ENCODE measurements around the gene TSC2. TPM values are rescaled to one million over a fixed set of nuclear protein-coding genes. Genes with fewer than 3 reads are reported as not detected.

The TSC2 gene
- total and polyA plus RNA-seq, 2 of the 13 experiments (the other 11 are each of a cell fraction or from before 2014, with no cell fraction given) = 19.6 to 40.4 TPM

GRCh38 chr16:2082983-2083364, 35.2 kb downstream of the TSC2 start:
- DNase-seq (ENCODE audit: low spot score) (no peak), ATAC-seq (no peak), FAIRE-seq (no peak)
- Histone ChIP-seq H3K9ac (ENCODE audit: insufficient read depth, low read depth, low read length) (no peak overlapping the region), H3K4me2 (ENCODE audit: low read depth, low read length) (no peak overlapping the region), H4K20me1 (ENCODE audit: insufficient read depth, low read length) (no peaks in the 10 kb centered on the region), H3K27ac (ENCODE audit: extremely low read length, insufficient read depth, low read length) (no peak overlapping the region), H3K9me3 (ENCODE audit: low read length) (no peaks in the 10 kb centered on the region), H3K27me3 (ENCODE audit: control insufficient read depth in 1 of 2, insufficient read depth in 2 of 2, low read length in 2 of 2) (no peaks in the 10 kb centered on the region), H3K36me3 (replicated peaks in 1 of 2; ENCODE audit: control insufficient read depth in 1 of 2, insufficient read depth in 2 of 2, low read length in 2 of 2) (peaks cover 14 to 21% of the 10 kb centered on the region in 2 experiments; a peak in 2 of 5 replicates), H3K4me3 (replicated peaks in 1 of 3; ENCODE audit: insufficient read depth in 1 of 3, low read depth in 2 of 3, low read length in 3 of 3) (no peak overlapping the region), H2AFZ (ENCODE audit: low read length) (no peak overlapping the region), H3K4me1 (ENCODE audit: insufficient read depth, low read length) (no peaks in the 10 kb centered on the region), H3K79me2 (ENCODE audit: insufficient read depth, low read length) (no peaks in the 10 kb centered on the region)
- intact Hi-C loops (cut with micrococcal nuclease; ENCODE audit: unreplicated experiment) = no loop called here
- BruUV-seq (replicated peaks) = no TSS peak
- ChIA-PET POLR2A (no interaction called here), CTCF (ENCODE audit: low intra/inter-chr PET ratio, low total read pairs) (no interaction called here)
- in situ Hi-C loops (cut with HindIII; ENCODE audit: extremely low pct_ligation_motif_present, low pct_unique_long_range_greater_than_20kb) = loop anchor here (10.0 kb wide), 1 partner anchor 62 kb away; the partner anchor contains the start of gene RAB26
- WGBS (ENCODE audit: low lambda C conversion rate) = 92% methylated on average over 2 of the region's 16 CpGs
- TF ChIP-seq JARID2 (CRISPR knock-in tag; IDR thresholded peaks at IDR 0.05; ENCODE audit: insufficient replicate concordance) (no peak), NR2F6 (IDR thresholded peaks at IDR 0.05) (no peak), NR2F6 (CRISPR knock-in tag; IDR thresholded peaks at IDR 0.05) (no peak), STAG1 (CRISPR knock-in tag; IDR thresholded peaks at IDR 0.05) (no peak), CENPBD1 (CRISPR knock-in tag; IDR thresholded peaks at IDR 0.05; ENCODE audit: borderline replicate concordance, low read depth) (no peak), ZSCAN20 (CRISPR knock-in tag; IDR thresholded peaks at IDR 0.05; ENCODE audit: borderline replicate concordance) (no peak), KLF13 (CRISPR knock-in tag; IDR thresholded peaks at IDR 0.05) (no peak), AHDC1 (CRISPR knock-in tag; IDR thresholded peaks at IDR 0.05; ENCODE audit: borderline replicate concordance) (no peak), ZNF891 (CRISPR knock-in tag; IDR thresholded peaks at IDR 0.05) (no peak), LCORL (IDR thresholded peaks at IDR 0.05) (no peak), LCORL (CRISPR knock-in tag; IDR thresholded peaks at IDR 0.05) (no peak), TSC22D2 (CRISPR knock-in tag; IDR thresholded peaks at IDR 0.05; ENCODE audit: borderline replicate concordance) (no peak), PLSCR1 (CRISPR knock-in tag; IDR thresholded peaks at IDR 0.05; ENCODE audit: borderline replicate concordance) (no peak), XRCC5 (optimal IDR thresholded peaks at IDR 0.05; ENCODE audit: low read length) (no peak), MAFG (CRISPR knock-in tag; IDR thresholded peaks at IDR 0.05) (no peak), TCF7 (IDR thresholded peaks at IDR 0.05; ENCODE audit: low read depth) (no peak), PHF5A (CRISPR knock-in tag; IDR thresholded peaks at IDR 0.05; ENCODE audit: low read depth, unreplicated experiment) (no peak), NFE2L2 (IDR thresholded peaks at IDR 0.05; ENCODE audit: low read length) (no peak), MEIS1 (CRISPR knock-in tag; IDR thresholded peaks at IDR 0.05; ENCODE audit: borderline replicate concordance) (no peak), MAFK (conservative IDR thresholded peaks at IDR 0.05 in 1 of 2, IDR thresholded peaks at IDR 0.05 in 1 of 2; ENCODE audit: low read length in 2 of 2) (no peak)
